Measurements from ENCODE around the gene DDB1. TPM values are rescaled to one million over a fixed set of nuclear protein-coding genes. Genes with fewer than 3 reads are reported as not detected.

DDB1 gene
- total RNA-seq, 4 donors from 2014 or later = 102 to 164 (median 118) TPM

DNA sequence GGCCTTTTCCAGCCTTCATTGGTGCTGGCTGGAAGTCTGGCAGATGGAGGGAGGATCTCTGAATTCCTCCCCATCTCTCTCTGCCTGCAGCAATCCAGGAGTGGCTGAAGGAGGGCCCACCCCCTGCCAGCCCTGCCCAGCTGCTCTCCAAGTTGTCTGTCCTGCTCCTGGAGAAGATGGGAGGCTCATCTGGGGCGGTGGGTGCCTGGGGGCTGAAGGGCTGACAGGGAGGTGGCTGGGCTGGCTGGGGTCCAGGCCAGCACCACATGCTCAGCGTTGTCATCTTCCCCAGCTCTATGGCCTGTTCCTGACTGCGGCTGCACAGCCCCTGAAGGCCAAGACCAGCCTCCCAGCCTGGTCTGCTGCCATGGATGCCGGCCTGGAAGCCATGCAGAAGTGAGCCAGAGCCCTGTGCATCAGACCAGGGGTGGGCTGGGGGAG lies 12.3 kb upstream of the DDB1 start:
- no peak for TF ChIP-seq POLR2A (IDR thresholded peaks at IDR 0.05; ENCODE audit: low read depth)
- no peak for TF ChIP-seq EP300 (IDR thresholded peaks at IDR 0.05)
- TF ChIP-seq, protein P1, sequence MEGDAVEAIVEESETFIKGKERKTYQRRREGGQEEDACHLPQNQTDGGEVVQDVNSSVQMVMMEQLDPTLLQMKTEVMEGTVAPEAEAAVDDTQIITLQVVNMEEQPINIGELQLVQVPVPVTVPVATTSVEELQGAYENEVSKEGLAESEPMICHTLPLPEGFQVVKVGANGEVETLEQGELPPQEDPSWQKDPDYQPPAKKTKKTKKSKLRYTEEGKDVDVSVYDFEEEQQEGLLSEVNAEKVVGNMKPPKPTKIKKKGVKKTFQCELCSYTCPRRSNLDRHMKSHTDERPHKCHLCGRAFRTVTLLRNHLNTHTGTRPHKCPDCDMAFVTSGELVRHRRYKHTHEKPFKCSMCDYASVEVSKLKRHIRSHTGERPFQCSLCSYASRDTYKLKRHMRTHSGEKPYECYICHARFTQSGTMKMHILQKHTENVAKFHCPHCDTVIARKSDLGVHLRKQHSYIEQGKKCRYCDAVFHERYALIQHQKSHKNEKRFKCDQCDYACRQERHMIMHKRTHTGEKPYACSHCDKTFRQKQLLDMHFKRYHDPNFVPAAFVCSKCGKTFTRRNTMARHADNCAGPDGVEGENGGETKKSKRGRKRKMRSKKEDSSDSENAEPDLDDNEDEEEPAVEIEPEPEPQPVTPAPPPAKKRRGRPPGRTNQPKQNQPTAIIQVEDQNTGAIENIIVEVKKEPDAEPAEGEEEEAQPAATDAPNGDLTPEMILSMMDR (IDR thresholded peaks at IDR 0.05) = no peak
- no peak for TF ChIP-seq POLR2AphosphoS5 (IDR thresholded peaks at IDR 0.05)
- no peak overlapping the region for H3K4me3 ChIP-seq
- H3K27ac ChIP-seq (replicated peaks in 1 of 4) = no peak overlapping the region
- H3K27me3 ChIP-seq = no peaks in the 10 kb centered on the region
- peaks cover 0 to 7% (median 0%) of the 10 kb centered on the region in 4 donors for H3K4me1 ChIP-seq
- WGBS = 50% methylated on average over 3 of the region's 4 CpGs
- intact Hi-C loops (cut with DNase I) = no loop called here
- H3K9me3 ChIP-seq = no peaks in the 10 kb centered on the region
- no peak for DNase-seq (ENCODE audit: extremely low spot score)
- peaks cover 8 to 63% (median 48%) of the 10 kb centered on the region in 4 donors for H3K36me3 ChIP-seq

DNA sequence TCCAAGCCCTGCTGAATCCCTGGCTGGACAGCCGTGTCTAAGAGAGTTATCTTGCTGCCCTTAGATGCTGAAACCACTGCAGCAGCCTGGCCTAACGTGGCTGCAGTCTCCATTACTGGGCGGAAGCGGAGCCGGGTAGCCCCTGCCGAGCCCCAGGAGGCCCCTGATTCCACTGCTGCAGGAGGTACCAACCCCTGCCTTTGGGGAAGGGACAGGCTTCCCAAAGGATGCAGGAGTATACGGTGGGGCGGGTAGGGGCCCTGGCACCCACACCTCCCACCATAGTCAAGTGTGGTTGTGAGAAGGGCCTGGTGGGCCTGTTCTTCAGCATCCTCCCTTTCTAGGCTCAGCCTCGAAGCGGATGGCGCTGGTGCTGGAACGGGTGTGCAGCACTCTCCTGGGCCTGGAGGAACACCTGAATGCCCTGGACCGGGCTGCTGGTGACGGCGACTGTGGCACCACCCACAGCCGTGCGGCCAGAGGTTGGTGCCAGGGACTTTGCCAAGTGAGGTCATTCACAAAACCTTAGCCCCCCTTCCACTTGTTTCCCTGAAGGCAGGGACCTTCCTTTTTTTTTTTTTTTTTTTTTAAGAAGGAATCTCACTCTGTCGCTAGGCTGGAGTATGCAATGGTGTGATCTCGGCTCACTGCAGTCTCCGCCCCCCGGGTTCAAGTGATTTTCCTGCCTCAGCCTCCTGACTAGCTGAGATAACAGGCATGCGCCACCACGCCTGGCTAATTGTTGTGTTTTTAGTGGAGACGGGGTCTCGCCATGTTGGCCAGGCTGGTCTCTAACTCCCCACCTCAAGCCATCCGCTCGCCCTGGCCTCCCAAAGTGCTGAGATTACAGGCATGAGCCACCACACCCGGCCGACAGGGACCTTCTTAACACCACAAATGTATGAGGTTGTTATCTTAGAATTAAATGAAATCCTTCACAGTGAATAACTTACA lies 11.2 kb upstream of the DDB1 start:
- H3K4me1 ChIP-seq = peaks cover 0 to 7% (median 0%) of the 10 kb centered on the region in 4 donors
- H3K9me3 ChIP-seq = no peaks in the 10 kb centered on the region
- 94% methylated on average over 23 of the region's 29 CpGs for WGBS
- H3K4me3 ChIP-seq = no peak overlapping the region
- H3K36me3 ChIP-seq = peaks cover 0 to 59% (median 42%) of the 10 kb centered on the region in 4 donors
- intact Hi-C loops (cut with DNase I) = no loop called here
- H3K27ac ChIP-seq (replicated peaks in 1 of 4) = no peak overlapping the region
- DNase-seq (ENCODE audit: extremely low spot score) = no peak
- TF ChIP-seq, protein P1 (IDR thresholded peaks at IDR 0.05) = no peak
- TF ChIP-seq POLR2AphosphoS5 (IDR thresholded peaks at IDR 0.05) (no peak), EP300 (IDR thresholded peaks at IDR 0.05) (no peak), POLR2A (IDR thresholded peaks at IDR 0.05; ENCODE audit: low read depth) (no peak)
- no peaks in the 10 kb centered on the region for H3K27me3 ChIP-seq

DNA sequence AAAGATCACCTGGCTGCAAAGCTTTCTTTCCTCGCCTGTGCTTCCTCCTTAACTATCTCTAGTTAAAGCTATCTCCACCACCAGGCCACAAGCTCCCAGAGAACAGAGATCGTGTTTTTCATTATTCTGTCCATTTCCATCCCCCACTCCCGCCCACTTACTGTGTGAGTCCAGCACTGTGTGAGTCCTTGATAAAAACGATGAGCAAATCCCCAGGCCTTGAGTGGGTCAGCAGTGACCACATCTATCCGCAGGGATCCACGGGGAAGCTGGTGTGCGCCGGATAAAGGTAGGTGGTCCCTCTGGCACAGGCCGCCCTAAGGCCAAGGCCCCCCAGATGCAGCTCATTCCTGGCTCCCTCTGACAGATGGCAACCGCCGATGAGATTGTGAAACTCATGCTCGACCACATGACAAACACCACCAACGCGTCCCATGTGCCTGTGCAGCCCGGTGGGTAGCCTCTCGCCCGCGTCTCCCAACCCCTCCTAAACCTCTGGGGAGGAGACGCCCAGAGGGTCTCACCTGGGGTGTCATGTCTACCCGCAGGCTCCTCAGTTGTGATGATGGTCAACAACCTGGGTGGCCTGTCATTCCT lies 9.4 kb upstream of the DDB1 start:
- H3K9me3 ChIP-seq = no peaks in the 10 kb centered on the region
- peaks cover 0 to 52% (median 40%) of the 10 kb centered on the region in 4 donors for H3K36me3 ChIP-seq
- H3K4me1 ChIP-seq = peaks cover 0 to 7% (median 0%) of the 10 kb centered on the region in 4 donors
- no peak overlapping the region for H3K4me3 ChIP-seq
- no peak for TF ChIP-seq POLR2A (IDR thresholded peaks at IDR 0.05; ENCODE audit: low read depth)
- TF ChIP-seq, protein P1 (IDR thresholded peaks at IDR 0.05) = no peak
- no peak for TF ChIP-seq POLR2AphosphoS5 (IDR thresholded peaks at IDR 0.05)
- no peak for TF ChIP-seq EP300 (IDR thresholded peaks at IDR 0.05)
- no peak for DNase-seq (ENCODE audit: extremely low spot score)
- WGBS = 89% methylated on average over 9 of the region's 20 CpGs
- H3K27me3 ChIP-seq = no peaks in the 10 kb centered on the region
- intact Hi-C loops (cut with DNase I) = no loop called here
- H3K27ac ChIP-seq (replicated peaks in 1 of 4) = no peak overlapping the region

DNA sequence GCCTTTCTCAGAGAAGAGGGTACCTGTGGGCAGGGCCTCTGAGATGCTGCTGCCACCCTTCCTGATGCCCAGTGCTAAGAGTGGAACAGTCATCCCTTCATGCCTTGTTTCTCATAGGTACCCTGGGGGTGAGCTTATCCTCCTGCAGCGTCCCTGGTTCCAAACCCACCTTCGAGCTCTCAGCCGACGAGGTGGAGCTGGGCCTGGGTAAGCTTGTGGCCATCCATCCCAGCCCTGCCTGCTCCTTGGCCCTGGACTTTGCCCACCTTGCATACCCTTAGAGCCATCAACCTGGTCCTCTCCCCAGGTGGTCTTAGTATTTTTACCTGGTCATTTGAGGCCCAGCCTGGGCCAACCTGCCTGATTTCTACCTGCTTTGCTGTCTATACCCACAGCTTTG lies 8.8 kb upstream of the DDB1 start:
- H3K27me3 ChIP-seq = no peaks in the 10 kb centered on the region
- H3K27ac ChIP-seq (replicated peaks in 1 of 4) = no peak overlapping the region
- H3K36me3 ChIP-seq = peaks cover 0 to 46% (median 40%) of the 10 kb centered on the region in 4 donors
- intact Hi-C loops (cut with DNase I) = no loop called here
- peaks cover 0 to 7% (median 0%) of the 10 kb centered on the region in 4 donors for H3K4me1 ChIP-seq
- WGBS = no CpG with 5 or more reads among the region's 4 CpGs
- H3K9me3 ChIP-seq = no peaks in the 10 kb centered on the region
- no peak for DNase-seq (ENCODE audit: extremely low spot score)
- no peak overlapping the region for H3K4me3 ChIP-seq
- TF ChIP-seq, protein P1 (IDR thresholded peaks at IDR 0.05) = no peak
- TF ChIP-seq POLR2AphosphoS5 (IDR thresholded peaks at IDR 0.05) = no peak
- no peak for TF ChIP-seq EP300 (IDR thresholded peaks at IDR 0.05)
- TF ChIP-seq POLR2A (IDR thresholded peaks at IDR 0.05; ENCODE audit: low read depth) = no peak

Data from esophagus muscularis mucosa (tissue), 4 donors.